H9 (cell line): ENCODE data around the gene IQGAP2. TPM values are rescaled to one million over a fixed set of nuclear protein-coding genes. Genes with fewer than 3 reads are reported as not detected.

ENCODE experiments used
- DNase-seq: peaks from one replicate; pipeline ENCODE4 v3.0.0-alpha.2; 2017
- H2AFZ ChIP-seq: one replicate; pipeline ENCODE4 v1.6.1; 2013; ENCODE audit warnings: mild to moderate bottlenecking, low read length, control low read depth, moderate library complexity
- H2AK5ac ChIP-seq: 2 replicates; pipeline ENCODE4 v1.6.1; 2013; ENCODE audit warnings: low read length, control low read depth, mixed read lengths; ENCODE audit not compliant: insufficient read length
- H2BK120ac ChIP-seq: one replicate; pipeline ENCODE4 v1.6.1; 2013; ENCODE audit warnings: low read depth, mild to moderate bottlenecking, low read length, control low read depth, inconsistent platforms; ENCODE audit not compliant: poor library complexity, severe bottlenecking
- H2BK12ac ChIP-seq: 2 replicates; pipeline ENCODE4 v1.6.1; 2013; ENCODE audit warnings: low read length, control low read depth, mixed read lengths, low read depth; ENCODE audit not compliant: insufficient read length
- H2BK15ac ChIP-seq: 2 replicates; pipeline ENCODE4 v1.6.1; 2013; ENCODE audit warnings: low read depth, low read length, control low read depth
- H2BK20ac ChIP-seq: one replicate; pipeline ENCODE4 v1.6.1; 2013; ENCODE audit warnings: low read depth, mild to moderate bottlenecking, low read length, control low read depth, inconsistent platforms; ENCODE audit not compliant: poor library complexity, severe bottlenecking
- H2BK5ac ChIP-seq: 2 replicates; pipeline ENCODE4 v1.6.1; 2013; ENCODE audit warnings: low read length, control low read depth, mixed read lengths; ENCODE audit not compliant: insufficient read length
- H3K14ac ChIP-seq: 2 replicates; pipeline ENCODE4 v1.6.1; 2013; ENCODE audit warnings: low read length, control low read depth; ENCODE audit not compliant: insufficient read depth
- H3K18ac ChIP-seq: 2 replicates; pipeline ENCODE4 v1.6.1; 2013; ENCODE audit warnings: low read depth, mild to moderate bottlenecking, mixed read lengths, low read length, control low read depth; ENCODE audit not compliant: insufficient read length
- H3K23ac ChIP-seq: 2 replicates; pipeline ENCODE4 v1.6.1; 2013; ENCODE audit warnings: low read length, control low read depth, mixed read lengths, low read depth; ENCODE audit not compliant: insufficient read length
- H3K23me2 ChIP-seq: 2 replicates; pipeline ENCODE4 v1.6.1; 2013; ENCODE audit warnings: low read depth, mild to moderate bottlenecking, mixed read lengths, low read length, control low read depth; ENCODE audit not compliant: insufficient read length, poor library complexity, severe bottlenecking
- H3K27ac ChIP-seq: 2 replicates; pipeline ENCODE4 v1.5.1; 2013; ENCODE audit warnings: low read length, control low read depth, mixed read lengths, low read depth; ENCODE audit not compliant: insufficient read length
- H3K27me3 ChIP-seq: 2 replicates; pipeline ENCODE4 v1.6.1; 2013; ENCODE audit warnings: low read length, control low read depth, inconsistent platforms; ENCODE audit not compliant: insufficient read depth
- H3K4ac ChIP-seq: 2 replicates; pipeline ENCODE4 v1.6.1; 2013; ENCODE audit warnings: low read depth, mild to moderate bottlenecking, control low read depth, inconsistent platforms, low read length, moderate library complexity
- H3K4me1 ChIP-seq: 2 replicates; pipeline ENCODE4 v1.6.1; 2013; ENCODE audit warnings: low read length, control low read depth, inconsistent platforms; ENCODE audit not compliant: insufficient read depth
- H3K4me2 ChIP-seq: 2 replicates; pipeline ENCODE4 v1.6.1; 2013; ENCODE audit warnings: low read length, control low read depth, mixed read lengths; ENCODE audit not compliant: insufficient read length, insufficient read depth
- H3K56ac ChIP-seq: 2 replicates; pipeline ENCODE4 v1.6.1; 2013; ENCODE audit warnings: low read depth, mild to moderate bottlenecking, mixed read lengths, low read length, control low read depth; ENCODE audit not compliant: insufficient read length
- H3K79me1 ChIP-seq: 2 replicates; pipeline ENCODE4 v1.6.1; 2013; ENCODE audit warnings: low read depth, mild to moderate bottlenecking, moderate library complexity, low read length, control low read depth, inconsistent platforms; ENCODE audit not compliant: insufficient read depth, poor library complexity, severe bottlenecking
- H3K79me2 ChIP-seq: 2 replicates; pipeline ENCODE4 v1.6.1; 2013; ENCODE audit warnings: low read length, control low read depth, inconsistent platforms; ENCODE audit not compliant: insufficient read depth
- H3K9ac ChIP-seq: 2 replicates; pipeline ENCODE4 v1.6.1; 2013; ENCODE audit warnings: low read length, control low read depth, mixed read lengths; ENCODE audit not compliant: insufficient read length; ENCODE audit errors: extremely low read depth
- H3K9me3 ChIP-seq: one replicate; pipeline ENCODE4 v1.6.1; 2013; ENCODE audit warnings: low read depth, low read length, inconsistent platforms; ENCODE audit not compliant: control insufficient read depth
- H3T11ph ChIP-seq: one replicate; pipeline ENCODE4 v1.6.1; 2013; ENCODE audit warnings: mild to moderate bottlenecking, low read length, control low read depth, inconsistent platforms
- H4K20me1 ChIP-seq: one replicate; pipeline ENCODE4 v1.6.1; 2013; ENCODE audit not compliant: control insufficient read depth, insufficient read length, insufficient read depth
- H4K5ac ChIP-seq: 2 replicates; pipeline ENCODE4 v1.6.1; 2013; ENCODE audit warnings: low read depth, mild to moderate bottlenecking, mixed read lengths, low read length, control low read depth; ENCODE audit not compliant: insufficient read length
- H4K8ac ChIP-seq: replicated peaks from 2 replicates; pipeline ENCODE4 v1.6.1; 2013; ENCODE audit warnings: low read length, control low read depth, mixed read lengths, low read depth; ENCODE audit not compliant: insufficient read length
- H4K91ac ChIP-seq: 2 replicates; pipeline ENCODE4 v1.6.1; 2013; ENCODE audit warnings: low read depth, mild to moderate bottlenecking, moderate library complexity, mixed read lengths, low read length, control low read depth; ENCODE audit not compliant: insufficient read length
- H3K27ac Mint-ChIP-seq, 3 experiments: 2 replicates in 2 of 3; 3 replicates in 1 of 3; pipeline ENCODE4 v1.8.0; 2020 to 2021; ENCODE audit warnings: mixed read lengths in 3 of 3, mild to moderate bottlenecking in 1 of 3, moderate library complexity in 1 of 3
- H3K27me3 Mint-ChIP-seq: 2 replicates; pipeline ENCODE4 v1.8.0; 2021; ENCODE audit warnings: low read depth, mild to moderate bottlenecking, moderate library complexity, mixed read lengths
- H3K36me3 Mint-ChIP-seq, 3 experiments: 2 replicates in 2 of 3; 3 replicates in 1 of 3; pipeline ENCODE4 v1.8.0; 2020 to 2021; ENCODE audit warnings: low read depth in 3 of 3, mixed read lengths in 3 of 3; ENCODE audit not compliant: insufficient read depth in 1 of 3
- H3K4me1 Mint-ChIP-seq, 2 experiments: 2 replicates each; pipeline ENCODE4 v1.8.0; 2020; ENCODE audit warnings: mixed read lengths in 2 of 2
- H3K4me3 Mint-ChIP-seq, 2 experiments: 2 replicates in 1 of 2; 3 replicates in 1 of 2; pipeline ENCODE4 v1.8.0; 2020 to 2021; ENCODE audit warnings: mild to moderate bottlenecking in 2 of 2, mixed read lengths in 2 of 2, moderate library complexity in 1 of 2
- H3K9me3 Mint-ChIP-seq, 2 experiments: 2 replicates in 1 of 2; 3 replicates in 1 of 2; pipeline ENCODE4 v1.8.0; 2020; ENCODE audit warnings: mild to moderate bottlenecking in 2 of 2, mixed read lengths in 2 of 2, moderate library complexity in 1 of 2
- CTCF ChIP-seq: fragments of 200-600 bp; sonication (generic); conservative IDR thresholded peaks from 3 replicates; pipeline ENCODE4 v1.8.0; 2021; ENCODE audit warnings: antibody characterized with exemption, mild to moderate bottlenecking
- WGBS: extraction: QIAGEN DNeasy Blood & Tissue Kit; methylation state at CpG from one replicate; pipeline ENCODE4 v1.1.7; 2013; ENCODE audit warnings: missing lambda C conversion rate, low lambda C conversion rate, mixed read lengths; ENCODE audit not compliant: insufficient read length; ENCODE audit errors: extremely low coverage; 5-methylcytosine and 5-hydroxymethylcytosine counted together
- total RNA-seq: library from RNA; stranded (reverse); gene quantifications from 2 replicates; pipeline ENCODE4 v1.2.1, GENCODE V29; 2021

Gene IQGAP2
- total RNA-seq, 1 experiment from 2014 or later: 22.5 TPM

GRCh38 chr5:76689321-76690036 lies 286.4 kb downstream of the IQGAP2 start:
- no peak overlapping the region for H2BK15ac ChIP-seq
- H3K27ac ChIP-seq: no peak overlapping the region
- no CpG with 5 or more reads among the region's 3 CpGs for WGBS
- Mint-ChIP-seq H3K27ac (no peak overlapping the region), H3K36me3 (peaks cover 0 to 12% (median 0%) of the 10 kb centered on the region in 3 experiments; a peak in 3 of 7 replicates), H3K4me1 (no peaks in the 10 kb centered on the region), H3K9me3 (no peaks in the 10 kb centered on the region), H3K27me3 (no peaks in the 10 kb centered on the region), H3K4me3 (no peak overlapping the region)
- H3K79me2 ChIP-seq: no peaks in the 10 kb centered on the region
- no peak for TF ChIP-seq CTCF
- H2AFZ ChIP-seq: no peak overlapping the region
- H4K5ac ChIP-seq: no peak overlapping the region
- H3K9ac ChIP-seq: no peak overlapping the region
- no peak overlapping the region for H2BK20ac ChIP-seq
- H3T11ph ChIP-seq: no peak overlapping the region
- no peaks in the 10 kb centered on the region for H3K79me1 ChIP-seq
- H2BK120ac ChIP-seq: no peak overlapping the region
- DNase-seq: no peak
- no peak overlapping the region for H2AK5ac ChIP-seq
- H3K4me2 ChIP-seq: no peak overlapping the region
- H3K56ac ChIP-seq: no peak overlapping the region
- no peak overlapping the region for H3K23ac ChIP-seq
- H3K9me3 ChIP-seq: no peaks in the 10 kb centered on the region
- no peak overlapping the region for H3K4ac ChIP-seq
- no peak overlapping the region for H3K14ac ChIP-seq
- no peaks in the 10 kb centered on the region for H3K27me3 ChIP-seq
- H4K91ac ChIP-seq: no peak overlapping the region
- no peak overlapping the region for H2BK5ac ChIP-seq
- H3K4me1 ChIP-seq: no peaks in the 10 kb centered on the region
- H4K8ac ChIP-seq: no peak overlapping the region
- no peak overlapping the region for H2BK12ac ChIP-seq
- H4K20me1 ChIP-seq: no peaks in the 10 kb centered on the region
- no peaks in the 10 kb centered on the region for H3K23me2 ChIP-seq
- no peak overlapping the region for H3K18ac ChIP-seq
